Measurements from ENCODE around the gene TWF2.
"Not testable (repeated sequence)": the region's sequence is repeated elsewhere in the genome, so short reads cannot be mapped to it uniquely, and the experiment has no call there.

The TWF2 gene

DNA sequence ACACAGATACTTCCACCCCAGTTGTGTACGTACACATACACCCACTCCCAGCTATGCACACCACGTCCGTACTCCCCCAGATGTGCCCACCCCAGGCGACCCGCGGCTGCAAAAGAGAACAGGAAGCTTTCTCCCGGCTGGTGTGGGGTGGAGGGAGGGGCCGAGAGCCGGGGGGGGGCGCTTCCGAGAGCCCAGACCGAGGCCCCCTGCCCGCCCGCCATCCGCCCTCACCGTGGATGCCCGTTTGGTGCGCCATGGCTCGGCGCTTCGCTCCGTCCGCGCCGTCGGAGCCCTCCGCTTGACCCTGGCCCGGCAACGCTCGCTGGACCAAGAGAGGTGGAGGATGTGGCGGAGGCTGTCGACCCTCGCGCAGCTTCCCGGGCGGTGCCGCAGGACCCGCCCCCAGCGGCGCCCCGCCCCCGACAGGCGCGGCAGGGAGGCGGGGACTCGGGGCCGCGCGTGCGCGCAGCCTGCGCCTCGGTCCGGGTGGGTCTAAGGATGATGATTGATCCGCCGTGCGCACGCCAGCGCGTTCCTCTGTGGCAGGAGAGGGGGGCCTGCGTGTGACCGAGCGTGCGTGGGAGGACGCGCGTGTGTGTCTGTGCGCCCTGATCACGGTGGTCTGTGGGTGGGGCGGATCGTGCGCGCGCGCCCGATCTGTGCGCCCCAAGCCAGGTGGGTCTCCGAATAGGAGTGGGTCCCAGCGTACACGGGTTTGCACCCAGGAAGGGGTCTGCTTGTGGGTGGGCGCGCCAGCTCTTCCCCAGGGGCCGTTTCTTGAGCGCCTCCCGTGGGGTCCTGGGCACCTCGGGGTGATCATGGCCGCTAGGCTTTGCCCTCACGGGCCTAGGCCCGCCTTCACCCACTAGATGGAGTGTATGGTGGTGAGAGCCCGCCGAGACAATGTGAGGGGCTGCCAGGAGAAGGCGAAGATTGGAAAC lies at the start of gene TWF2:
Gene TWF2 (minus strand): TSS at position 398 of the 941 bp plus-strand sequence. CDS start 142 bp downstream, at position 256.
- DNase-seq, result peak; percentile 99

DNA sequence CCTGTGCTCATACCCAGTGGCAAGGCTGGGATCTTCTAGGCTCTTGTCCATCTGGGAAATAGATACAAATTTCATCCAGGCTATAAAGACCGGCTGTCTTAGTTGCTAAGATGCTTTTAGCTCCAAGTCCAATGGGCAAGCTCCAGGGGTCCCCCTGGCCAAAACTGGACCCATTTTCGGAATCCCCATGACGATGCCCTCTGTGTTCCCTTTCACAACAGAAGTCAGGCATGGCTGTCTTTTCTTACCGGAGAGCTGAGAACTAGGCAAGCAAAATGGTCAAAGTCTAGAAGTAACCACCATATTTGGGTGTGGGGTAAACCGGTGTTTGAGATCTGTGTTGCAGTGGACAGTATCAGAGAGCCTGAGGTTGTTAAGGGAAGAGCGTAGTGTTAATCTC lies 49.7 kb upstream of the TWF2 start:
- no peak for DNase-seq

DNA sequence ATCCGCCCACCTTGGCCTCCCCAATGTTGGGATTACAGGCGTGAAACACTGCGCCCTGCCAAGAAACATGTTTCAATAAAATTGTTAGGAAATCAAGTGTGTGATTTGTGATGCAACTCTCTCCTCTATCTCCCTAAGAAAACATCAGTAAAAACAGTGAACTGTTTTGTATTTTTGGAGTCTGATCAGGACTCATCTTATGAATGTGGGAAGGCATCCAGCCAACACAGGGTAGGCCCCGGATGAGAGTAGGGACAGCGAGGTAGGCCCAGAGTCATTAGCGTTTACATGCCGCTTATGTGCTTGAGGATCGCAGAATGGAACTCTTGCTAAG lies 47.8 kb upstream of the TWF2 start:
- no peak for DNase-seq

DNA sequence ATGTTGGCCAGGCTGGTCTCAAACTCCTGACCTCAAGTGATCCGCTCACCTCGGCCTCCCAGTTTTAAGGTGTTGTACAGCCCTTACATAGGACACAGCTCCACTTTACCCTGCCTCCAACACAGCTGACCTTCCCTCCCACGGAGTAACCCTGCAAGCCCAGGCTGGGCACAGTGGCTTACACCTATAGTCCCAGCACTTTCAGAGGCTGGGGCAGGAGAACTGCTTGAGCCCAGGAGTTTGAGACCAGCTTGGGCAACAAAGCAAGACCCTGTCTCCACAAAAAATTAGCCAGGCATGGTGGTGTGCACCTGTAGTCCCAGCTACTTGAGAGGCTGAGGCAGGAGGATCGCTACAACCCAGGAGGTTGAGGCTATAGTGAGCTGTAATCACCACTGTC lies 45.1 kb upstream of the TWF2 start:
- DNase-seq, result not testable (repeated sequence)

DNA sequence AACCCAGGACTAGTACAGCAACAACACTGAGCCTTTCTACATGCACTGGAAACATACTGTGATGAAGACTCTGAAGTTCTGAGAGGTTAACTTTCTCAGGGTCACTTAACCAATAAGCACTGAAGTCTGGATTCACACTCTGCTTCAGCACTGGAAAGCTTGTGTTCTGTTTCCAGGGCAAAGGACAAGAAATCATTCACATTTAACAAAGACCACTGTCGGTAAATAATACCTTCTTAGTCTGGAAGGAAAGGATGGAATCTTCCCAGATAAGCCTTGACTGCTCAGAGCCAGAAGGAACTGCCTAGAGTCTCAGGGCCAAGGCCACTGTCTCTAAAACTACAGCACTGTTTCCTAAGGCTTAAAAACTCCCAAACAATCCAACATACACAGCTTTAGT lies 44.3 kb upstream of the TWF2 start:
- DNase-seq, result no peak

DNA sequence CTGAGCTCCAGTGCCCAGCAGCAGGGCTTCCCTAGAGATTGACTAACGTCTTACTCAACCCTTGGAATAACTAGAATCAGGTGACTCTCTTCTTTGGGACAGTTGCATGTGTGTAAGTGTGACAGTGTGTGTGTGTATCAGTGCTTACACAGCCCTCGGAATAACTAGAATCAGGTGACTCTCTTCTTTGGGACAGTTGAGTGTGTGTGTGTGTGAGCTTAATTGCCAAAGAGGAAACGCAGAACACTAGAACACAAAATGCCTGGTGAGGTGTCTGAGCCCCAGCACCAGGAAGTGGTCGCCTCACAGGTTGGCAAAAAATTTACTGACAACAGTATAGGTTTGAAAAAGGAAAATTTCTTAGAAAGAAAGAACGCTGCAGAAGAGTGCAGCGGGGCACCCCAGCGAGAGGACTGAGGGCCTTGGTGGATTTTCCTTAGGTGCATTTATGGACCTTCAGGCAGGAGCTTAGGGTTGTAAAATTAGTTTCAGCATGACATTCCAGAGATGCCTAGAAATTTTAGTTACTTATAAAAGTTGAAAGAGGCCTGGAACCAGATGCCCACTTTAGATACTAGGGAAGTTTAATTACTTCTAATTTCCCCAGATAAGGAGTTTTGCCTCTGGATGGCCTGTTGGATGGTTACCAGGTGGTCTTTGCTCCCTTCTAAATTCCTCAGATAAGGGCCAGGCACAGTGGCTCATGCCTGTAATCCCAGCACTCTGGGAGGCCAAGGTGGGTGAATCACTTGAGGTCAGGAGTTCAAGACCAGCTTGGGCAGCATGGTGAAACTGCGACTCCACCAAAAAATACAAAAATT lies 43.2 kb upstream of the TWF2 start:
- no peak for DNase-seq

DNA sequence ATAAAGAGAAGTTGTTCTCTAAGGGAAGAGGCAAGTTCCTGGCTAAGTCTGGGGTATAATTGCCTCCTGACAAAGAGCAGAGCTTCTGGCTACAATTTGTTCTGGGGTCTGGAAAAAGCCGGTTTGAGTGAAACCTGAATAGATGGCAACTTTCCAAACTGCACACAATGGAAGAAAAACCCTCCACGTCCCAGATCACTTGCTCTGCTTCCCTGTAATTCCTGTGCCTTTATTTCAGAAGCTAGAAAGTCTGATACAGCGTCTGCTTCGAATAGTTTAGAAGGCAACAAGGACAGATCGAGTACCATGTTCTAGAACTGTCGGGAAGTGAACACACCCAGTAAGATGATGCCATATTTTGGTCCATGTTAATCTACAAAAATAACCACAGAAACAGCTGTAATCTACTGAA lies 41.1 kb upstream of the TWF2 start:
- DNase-seq, result no peak

DNA sequence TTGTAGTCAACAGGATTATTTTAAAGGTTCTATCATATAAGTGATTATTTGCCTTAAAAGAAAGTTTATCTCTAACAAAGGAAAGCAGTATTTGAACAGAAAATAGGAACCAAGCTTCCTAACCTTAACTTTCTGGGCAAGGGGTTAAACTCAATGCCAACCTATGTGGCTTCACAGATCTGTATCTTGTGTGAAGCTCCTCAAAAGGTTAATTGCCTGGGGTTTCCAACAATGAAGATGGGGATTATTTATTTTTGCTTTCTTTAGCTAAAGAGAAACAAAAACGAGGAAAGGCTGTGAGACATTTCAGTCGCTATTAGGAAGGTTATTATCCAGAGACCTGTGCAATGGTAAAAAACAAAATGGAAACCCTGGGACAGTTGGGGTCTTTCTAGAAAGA lies 40.6 kb upstream of the TWF2 start:
- no peak for DNase-seq

DNA sequence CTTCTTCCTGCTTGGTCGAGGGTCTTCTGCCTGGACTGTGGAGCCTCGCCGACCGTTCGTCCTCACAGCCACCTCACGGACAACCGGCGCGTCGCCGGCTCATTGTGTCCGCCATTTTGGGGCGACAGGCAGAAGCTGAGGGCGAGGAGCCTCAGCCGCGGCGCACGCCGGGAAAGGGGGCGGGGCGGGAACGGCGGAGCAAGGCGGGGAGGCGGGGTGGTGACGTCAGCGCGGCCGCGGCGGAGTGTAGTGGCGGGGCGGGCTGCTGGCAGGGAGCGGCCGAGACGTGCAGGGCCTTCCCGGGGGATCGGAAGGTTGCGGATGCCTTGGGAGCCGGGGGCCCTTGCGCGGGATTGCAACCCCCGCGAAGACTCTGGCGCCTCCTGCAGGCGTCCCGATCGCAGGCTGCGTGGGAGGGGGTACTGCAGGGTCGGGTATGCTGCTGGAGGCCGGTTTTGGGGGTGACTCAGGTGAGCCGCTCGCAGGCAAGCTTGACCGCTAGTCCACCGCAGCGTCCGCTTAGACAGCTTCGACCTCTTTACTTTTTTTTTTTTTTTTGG lies 39.6 kb upstream of the TWF2 start, which contains the start of gene WDR82:
Gene WDR82 (minus strand): TSS at position 140 of the 560 bp plus-strand sequence. CDS start 288 bp downstream, outside the sequence.
- DNase-seq, result peak; percentile 93

DNA sequence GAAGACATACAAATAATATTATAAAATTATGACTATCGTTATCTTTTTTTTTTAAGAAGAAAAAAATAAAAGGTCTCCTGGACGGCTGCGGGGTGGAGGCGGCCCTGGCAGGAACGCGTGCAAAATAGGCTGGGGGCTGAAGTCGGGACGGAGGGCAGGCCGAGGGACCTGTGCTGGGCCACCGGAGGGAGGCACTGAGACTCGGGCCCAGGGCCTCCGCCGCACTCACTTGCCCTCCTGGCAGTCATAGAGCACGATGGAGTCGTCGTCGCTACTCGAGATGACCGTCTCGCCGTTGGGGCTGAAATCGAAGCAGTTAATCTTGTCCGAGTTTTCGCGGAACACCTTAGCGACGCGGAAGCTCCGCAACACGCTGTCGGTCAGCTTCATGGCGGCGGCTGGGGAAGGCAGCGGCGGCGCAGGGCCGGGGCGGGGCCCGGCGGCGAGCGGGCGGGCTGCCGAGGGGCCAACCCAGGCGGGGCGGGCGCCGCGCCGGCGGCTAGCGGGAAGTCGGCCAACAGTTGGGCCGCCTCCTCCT lies 39.1 kb upstream of the TWF2 start:
- DNase-seq, result no peak

DNA sequence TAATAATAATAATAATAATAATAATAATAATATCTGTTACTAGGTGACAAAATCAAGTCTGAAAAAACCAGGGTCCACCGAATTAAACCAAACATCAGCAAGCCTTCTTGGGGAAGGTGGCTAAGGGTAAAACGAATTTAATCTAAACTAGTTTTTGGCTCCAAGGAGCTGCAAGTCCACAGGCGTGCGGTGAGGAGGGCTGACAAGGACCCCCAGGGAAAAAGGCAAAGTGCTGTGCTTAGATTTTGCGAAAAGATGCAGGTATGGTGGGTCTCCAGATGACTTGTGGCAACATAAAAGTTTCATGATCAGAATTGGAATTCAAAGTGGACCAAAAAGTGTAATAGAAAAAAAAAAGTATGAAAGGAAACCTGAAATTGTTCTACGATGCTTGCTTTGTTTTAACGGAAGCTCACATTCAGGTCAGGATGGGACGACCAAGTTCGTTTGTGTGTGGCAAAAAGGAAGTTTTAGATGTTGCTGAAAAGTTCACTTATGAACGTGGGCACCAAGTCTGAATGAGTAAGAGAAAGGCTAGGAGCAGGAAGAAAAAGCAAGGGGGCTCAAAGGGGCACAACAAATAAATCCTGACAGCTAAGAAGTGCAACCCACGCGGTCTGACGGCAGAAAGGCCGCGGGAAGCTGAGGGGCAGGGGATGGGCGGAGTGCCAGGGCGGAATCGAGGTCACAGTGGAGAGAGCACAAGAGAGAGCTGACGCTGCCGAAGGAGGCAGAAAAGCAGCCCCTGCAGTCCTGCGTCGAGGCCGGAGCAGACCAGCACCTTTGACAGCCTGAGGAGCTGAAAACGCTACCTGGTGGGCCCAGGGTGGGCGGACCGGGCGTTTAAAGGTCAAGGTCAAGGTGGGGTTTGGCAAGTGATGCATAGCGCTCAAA lies 38.4 kb upstream of the TWF2 start:
- DNase-seq, result no peak

DNA sequence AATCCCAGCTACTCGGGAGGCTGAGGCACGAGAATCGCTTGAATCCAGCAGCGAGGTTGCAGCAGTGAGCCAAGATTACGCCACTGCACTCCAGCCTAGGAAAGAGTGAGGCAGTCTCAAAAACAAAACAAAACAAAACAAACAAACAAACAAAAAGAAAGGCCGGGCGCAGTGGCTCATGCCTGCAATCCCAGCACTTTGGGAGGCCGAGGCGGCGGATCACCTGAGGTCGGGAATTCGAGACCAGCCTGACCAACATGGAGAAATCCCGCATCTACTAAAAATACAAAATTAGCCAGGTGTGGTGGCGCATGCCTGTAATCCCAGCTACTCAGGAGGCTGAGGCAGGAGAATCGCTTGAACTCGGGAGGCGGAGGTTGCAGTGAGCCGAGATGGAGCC lies 35.8 kb upstream of the TWF2 start:
- not testable (repeated sequence) for DNase-seq

DNA sequence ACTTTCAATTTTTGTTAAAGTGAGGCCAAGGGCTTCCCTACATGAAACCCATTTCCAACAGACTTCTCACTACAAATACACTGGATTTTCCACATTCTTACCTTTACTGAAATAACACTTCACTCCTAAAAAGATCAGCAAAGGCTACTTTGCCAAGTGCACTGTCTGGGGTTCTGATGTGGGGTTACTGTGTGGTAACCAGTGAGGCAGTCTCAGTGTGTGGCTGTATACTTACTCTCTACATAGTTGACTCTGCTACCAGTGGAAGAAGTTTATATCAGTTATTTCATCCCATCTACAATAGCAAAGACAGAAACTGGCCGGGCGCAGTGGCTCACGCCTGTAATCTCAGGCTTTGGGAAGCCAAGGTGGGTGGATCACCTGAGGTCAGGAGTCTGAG lies 33.9 kb upstream of the TWF2 start:
- no peak for DNase-seq

DNA sequence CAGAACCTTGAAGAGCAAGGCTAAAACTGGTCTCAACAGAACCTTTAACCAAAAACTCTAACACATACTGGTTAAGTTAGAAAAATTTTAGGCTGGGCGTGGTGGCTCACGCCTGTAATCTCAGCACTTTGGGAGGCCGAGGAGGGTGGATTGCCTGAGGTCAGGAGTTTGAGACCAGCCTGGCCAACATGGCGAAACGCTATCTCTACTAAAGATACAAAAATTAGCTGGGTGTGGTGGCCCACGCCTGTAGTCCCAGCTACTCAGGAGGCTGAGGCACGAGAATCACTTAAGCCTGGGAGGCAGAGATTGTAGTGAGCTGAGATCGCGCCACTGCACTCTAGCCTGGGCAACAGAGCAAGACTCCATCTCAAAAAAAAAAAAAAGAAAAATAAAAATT lies 33.2 kb upstream of the TWF2 start:
- not testable (repeated sequence) for DNase-seq

DNA sequence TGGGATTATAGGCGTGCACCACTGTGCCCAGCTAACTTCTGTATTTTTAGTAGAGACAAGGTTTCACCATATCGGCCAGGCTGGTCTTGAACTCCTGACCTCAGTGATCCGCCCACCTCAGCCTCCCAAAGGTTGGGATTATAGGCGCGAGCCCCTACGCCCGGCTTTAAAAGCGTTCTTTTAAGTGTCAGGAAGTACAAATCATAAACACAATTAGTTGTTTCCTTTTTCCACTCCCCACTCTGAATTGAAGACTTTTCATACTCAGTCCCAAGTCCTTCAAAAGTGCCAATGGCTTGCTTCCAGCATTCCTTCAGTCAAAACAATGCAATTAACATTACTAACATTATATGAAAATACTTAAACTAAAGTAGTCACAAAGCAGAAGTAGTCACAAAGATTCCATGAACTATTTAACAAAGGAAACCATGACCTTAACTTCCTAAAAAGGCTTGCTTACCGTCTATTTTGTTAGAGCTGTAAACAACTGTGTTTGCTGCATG lies 31.3 kb upstream of the TWF2 start:
- DNase-seq, result no peak

DNA sequence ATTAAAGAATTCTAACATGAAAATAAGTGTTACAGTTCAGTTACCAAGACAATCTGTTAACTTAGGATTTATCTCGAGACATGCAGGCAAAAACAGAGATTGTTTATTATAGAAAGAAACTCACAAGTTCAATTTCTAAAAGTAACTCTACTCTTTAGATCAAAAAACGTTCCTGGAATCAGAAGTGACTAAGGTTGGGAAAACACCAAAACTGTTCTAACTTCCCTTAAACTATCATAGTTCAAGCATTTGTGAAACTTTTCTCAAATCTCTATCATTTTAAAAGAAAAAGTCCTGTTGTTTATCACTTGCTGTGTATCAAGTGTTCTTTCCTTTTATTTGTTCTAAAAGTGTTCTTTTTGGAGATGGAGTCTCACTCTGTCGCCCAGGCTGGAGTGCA lies 30.8 kb upstream of the TWF2 start:
- DNase-seq, result no peak

DNA sequence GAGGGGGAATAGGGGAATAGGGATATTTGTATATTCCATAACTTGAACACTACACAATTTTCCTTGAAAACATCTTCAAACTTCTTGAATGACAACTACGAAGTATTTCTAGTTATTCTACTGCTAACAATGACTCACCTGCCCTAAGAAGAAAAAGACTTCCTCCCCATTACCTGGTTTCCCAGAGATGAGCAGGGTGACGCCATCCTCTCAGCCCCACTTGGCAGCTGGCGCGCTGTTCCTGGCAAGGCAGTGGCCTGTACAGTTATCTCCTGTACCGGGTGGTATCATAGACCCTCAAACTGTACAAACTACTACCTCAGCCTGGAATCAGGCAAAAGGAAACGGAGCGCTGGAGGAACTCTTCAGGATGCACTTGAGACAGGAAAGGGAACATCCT lies 29.1 kb upstream of the TWF2 start:
- DNase-seq, result no peak

DNA sequence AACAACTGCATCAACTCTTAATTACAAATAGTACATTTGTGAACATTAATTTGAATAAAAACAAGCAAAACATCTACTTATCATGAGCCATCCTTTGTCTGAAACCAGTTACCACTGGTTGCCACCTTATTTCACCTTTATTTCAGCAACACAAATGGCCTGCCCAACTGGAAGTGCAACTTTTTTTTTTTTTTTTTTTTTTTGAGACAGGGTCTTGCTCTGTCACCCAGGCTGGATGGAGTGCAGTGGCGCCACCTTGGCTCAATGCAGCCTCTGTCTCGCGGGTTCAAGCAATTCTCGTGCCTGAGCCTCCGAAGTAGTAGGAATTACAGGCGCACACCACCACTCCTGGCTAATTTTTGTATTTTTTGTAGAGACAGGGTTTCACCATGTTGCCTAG lies 26.4 kb upstream of the TWF2 start:
- DNase-seq, result no peak

DNA sequence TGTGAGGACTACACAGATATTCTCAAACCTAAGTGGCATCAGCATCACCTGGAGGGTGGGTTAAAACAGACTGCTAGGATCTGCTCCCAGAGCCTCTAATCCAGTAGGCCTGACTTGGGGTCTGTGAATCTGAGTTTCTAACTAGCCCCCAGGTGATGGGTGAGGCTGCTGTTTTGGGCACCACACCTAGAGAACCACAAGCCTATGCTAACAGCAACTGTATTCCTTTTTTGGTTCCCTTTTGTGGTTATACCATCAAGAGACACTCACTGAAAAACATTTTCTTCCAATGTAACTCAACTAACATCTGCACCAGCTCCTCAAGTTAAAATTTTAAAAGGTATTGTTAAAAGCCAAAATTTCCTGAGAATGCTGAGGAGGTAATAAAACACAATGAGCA lies 23.5 kb upstream of the TWF2 start:
- DNase-seq, result no peak

DNA sequence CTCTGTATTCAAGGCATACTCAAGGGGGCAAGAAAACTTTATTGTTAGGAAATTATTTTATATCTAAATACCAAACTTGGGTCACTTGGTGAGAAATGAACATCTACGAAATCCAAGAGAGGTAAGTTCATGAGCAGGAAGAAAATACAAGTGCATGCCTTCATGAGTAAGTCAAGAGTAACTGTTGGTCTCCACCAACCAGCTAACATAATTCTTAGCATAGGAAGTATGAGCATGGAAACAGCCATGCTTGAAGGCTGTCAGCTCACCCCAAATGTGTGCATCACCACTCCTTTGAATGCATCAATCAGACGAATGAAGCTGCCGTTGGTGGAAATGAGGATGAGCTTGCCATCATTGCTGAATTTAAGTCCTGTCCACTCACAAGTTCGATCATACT lies 20.5 kb upstream of the TWF2 start:
- DNase-seq, result no peak

DNA sequence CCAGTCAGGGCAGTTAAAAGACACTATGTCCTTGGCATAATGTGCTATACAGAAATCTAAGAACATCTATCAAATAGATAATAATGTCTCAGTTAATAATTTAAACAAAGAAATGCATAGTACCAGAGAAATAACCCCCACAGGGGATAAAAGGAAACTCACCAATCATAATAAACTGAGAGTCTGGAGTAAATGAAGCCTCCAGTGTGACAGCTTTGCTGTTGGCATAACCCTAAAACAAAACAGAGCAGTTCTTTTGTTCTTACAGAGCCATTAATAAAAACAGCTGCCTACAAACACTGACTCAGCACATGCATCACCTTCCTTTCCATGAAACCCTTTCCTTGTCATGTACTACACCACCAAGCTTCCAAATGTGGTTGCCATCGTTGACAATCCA lies 20.1 kb upstream of the TWF2 start:
- DNase-seq, result no peak

DNA sequence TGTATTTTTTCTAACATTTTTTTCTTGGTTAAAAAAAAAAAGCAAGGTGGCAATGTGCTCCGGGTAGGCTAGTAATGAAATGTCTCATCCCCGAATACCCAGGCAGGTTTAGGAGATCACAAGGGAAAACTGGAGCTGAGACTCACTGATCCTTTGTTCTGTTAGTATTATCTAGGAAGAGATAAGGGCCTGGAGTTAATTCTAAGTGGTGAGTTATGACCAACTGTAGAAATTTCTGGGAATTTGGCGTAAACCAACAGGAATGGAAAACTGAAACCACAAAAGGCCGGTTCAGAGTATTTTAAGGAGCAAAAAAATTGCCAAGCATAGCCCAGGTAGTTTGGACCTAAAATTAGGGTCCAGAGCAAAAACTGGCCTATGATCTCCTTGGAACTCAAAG lies 19.0 kb upstream of the TWF2 start:
- DNase-seq, result no peak
